Mesothelial cell of epicardium (in vitro differentiated cells): ENCODE results near the gene OR10P1. TPM values are rescaled to one million over a fixed set of nuclear protein-coding genes. Genes with fewer than 3 reads are reported as not detected.

ENCODE experiments used
- DNase-seq, 2 experiments: peaks; one replicate each; pipeline ENCODE4 v3.0.0; 2021; ENCODE audit warnings: low spot score in 2 of 2; ENCODE audit not compliant: unreplicated experiment in 2 of 2
- H3K27ac Mint-ChIP-seq: 2 replicates; pipeline ENCODE4 v1.8.0; 2021; ENCODE audit warnings: mixed read lengths
- H3K27me3 Mint-ChIP-seq: 2 replicates; pipeline ENCODE4 v1.8.0; 2021; ENCODE audit warnings: low read depth, mixed read lengths
- H3K36me3 Mint-ChIP-seq: 2 replicates; pipeline ENCODE4 v1.8.0; 2021; ENCODE audit warnings: mixed read lengths
- H3K4me1 Mint-ChIP-seq: 2 replicates; pipeline ENCODE4 v1.8.0; 2021; ENCODE audit warnings: mixed read lengths
- H3K4me3 Mint-ChIP-seq: 2 replicates; pipeline ENCODE4 v1.8.0; 2021; ENCODE audit warnings: mild to moderate bottlenecking, moderate library complexity, mixed read lengths
- H3K9me3 Mint-ChIP-seq: 2 replicates; pipeline ENCODE4 v1.8.0; 2021; ENCODE audit warnings: mixed read lengths
- total RNA-seq: library from RNA; stranded (reverse); gene quantifications from 3 replicates; pipeline ENCODE4 v1.2.1, GENCODE V29; 2021
- TF ChIP-seq, protein P1 (sequence below): fragments of 200-600 bp; sonication (generic); IDR thresholded peaks from one replicate; pipeline ENCODE4 v1.5.0; 2021; ENCODE audit warnings: antibody characterized with exemption; ENCODE audit not compliant: unreplicated experiment

OR10P1 gene
- total RNA-seq, 1 donor from 2014 or later: not detected

DNA sequence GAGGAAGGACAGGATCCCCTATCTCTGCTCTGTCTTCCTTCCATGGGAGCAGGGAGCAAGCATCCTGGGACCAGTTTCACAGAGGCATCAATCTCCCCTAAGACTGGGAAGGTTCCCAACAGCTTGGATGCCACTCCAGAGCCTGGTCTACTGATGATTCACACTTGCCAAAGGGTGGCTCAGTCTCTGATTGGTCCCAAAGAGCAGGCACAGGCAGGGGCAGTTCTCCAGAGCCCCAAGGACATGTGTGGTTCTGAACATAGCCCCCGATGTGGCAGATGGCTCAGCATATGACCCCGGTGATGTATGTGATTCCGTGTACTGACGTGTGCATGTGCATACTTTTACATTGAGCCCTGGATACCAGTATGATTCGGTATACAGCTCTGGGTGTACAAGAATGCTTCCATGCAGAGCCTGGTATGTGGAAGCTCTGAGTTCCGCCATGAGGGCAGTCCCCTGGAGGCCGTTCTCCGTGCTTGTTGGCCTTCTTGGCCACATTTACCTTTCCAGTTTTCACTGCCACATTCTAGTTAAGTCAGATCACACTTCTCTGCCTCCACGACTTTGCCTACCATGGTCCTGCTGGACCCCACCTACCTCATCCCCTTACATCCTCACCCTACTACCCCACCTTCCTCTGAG is 49.8 kb downstream of the OR10P1 start:
- DNase-seq: no peak
- TF ChIP-seq, protein P1, sequence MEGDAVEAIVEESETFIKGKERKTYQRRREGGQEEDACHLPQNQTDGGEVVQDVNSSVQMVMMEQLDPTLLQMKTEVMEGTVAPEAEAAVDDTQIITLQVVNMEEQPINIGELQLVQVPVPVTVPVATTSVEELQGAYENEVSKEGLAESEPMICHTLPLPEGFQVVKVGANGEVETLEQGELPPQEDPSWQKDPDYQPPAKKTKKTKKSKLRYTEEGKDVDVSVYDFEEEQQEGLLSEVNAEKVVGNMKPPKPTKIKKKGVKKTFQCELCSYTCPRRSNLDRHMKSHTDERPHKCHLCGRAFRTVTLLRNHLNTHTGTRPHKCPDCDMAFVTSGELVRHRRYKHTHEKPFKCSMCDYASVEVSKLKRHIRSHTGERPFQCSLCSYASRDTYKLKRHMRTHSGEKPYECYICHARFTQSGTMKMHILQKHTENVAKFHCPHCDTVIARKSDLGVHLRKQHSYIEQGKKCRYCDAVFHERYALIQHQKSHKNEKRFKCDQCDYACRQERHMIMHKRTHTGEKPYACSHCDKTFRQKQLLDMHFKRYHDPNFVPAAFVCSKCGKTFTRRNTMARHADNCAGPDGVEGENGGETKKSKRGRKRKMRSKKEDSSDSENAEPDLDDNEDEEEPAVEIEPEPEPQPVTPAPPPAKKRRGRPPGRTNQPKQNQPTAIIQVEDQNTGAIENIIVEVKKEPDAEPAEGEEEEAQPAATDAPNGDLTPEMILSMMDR: no peak
- Mint-ChIP-seq H3K27me3 (peaks cover 26% of the 10 kb centered on the region), H3K4me3 (no peak overlapping the region), H3K36me3 (no peaks in the 10 kb centered on the region), H3K4me1 (peaks cover 2% of the 10 kb centered on the region), H3K27ac (no peak overlapping the region), H3K9me3 (no peaks in the 10 kb centered on the region)

Other genes starting within 250 kb of the OR10P1 start
- not detected in 3 replicates for gene OR6C65, start 236.4 kb upstream of the OR10P1 start, total RNA-seq
- not detected in 3 replicates for gene OR6C76, start 210.6 kb upstream of the OR10P1 start, total RNA-seq
- gene OR6C2, start 192.8 kb upstream of the OR10P1 start, total RNA-seq: not detected in 3 replicates
- not detected in 3 replicates for gene OR6C70, start 166.8 kb upstream of the OR10P1 start, total RNA-seq
- gene OR6C68, start 144.5 kb upstream of the OR10P1 start, total RNA-seq: not detected in 3 replicates
- gene OR6C4, start 87.3 kb upstream of the OR10P1 start, total RNA-seq: not detected in 3 replicates
- gene OR2AP1, start 64.4 kb upstream of the OR10P1 start, total RNA-seq: 0.13 to 0.29 TPM (median 0.22 TPM) in 3 replicates
- 32.5 to 34.0 TPM (median 33.2 TPM) in 3 replicates for gene ITGA7, start 71.0 kb downstream of the OR10P1 start, total RNA-seq
- 58.0 to 63.4 TPM (median 61.6 TPM) in 3 replicates for gene BLOC1S1, start 79.2 kb downstream of the OR10P1 start, total RNA-seq
- 9.7 to 11.2 TPM (median 11.2 TPM) in 3 replicates for gene RDH5, start 83.5 kb downstream of the OR10P1 start, total RNA-seq
- 429 to 438 TPM (median 438 TPM) in 3 replicates for gene CD63, start 92.1 kb downstream of the OR10P1 start, total RNA-seq
- gene GDF11, start 106.2 kb downstream of the OR10P1 start, total RNA-seq: 17.0 to 18.7 TPM (median 18.1 TPM) in 3 replicates
- 67.9 to 73.2 TPM (median 71.5 TPM) in 3 replicates for gene SARNP, start 180.8 kb downstream of the OR10P1 start, total RNA-seq
- 24.8 to 28.3 TPM (median 26.3 TPM) in 3 replicates for gene ORMDL2, start 181.1 kb downstream of the OR10P1 start, total RNA-seq
- 37.8 to 38.5 TPM (median 38.3 TPM) in 3 replicates for gene DNAJC14, start 192.7 kb downstream of the OR10P1 start, total RNA-seq
- 3.1 to 3.3 TPM (median 3.3 TPM) in 3 replicates for gene MMP19, start 206.0 kb downstream of the OR10P1 start, total RNA-seq